GM21423 (cell line): Measurements from ENCODE around the gene GPX2.

Source experiments
- ATAC-seq: cut with Tn5 transposase; IDR thresholded peaks from one replicate; pipeline ENCODE4 v1.9.1; 2021; ENCODE audit warnings: mild to moderate bottlenecking, moderate library complexity; ENCODE audit not compliant: unreplicated experiment

Gene GPX2

GRCh38 chr14:64940336-64940910, 2.1 kb downstream of the GPX2 start:
- ATAC-seq = no peak

- no peak for ATAC-seq
These were observed 2.7 kb downstream of the GPX2 start for GRCh38 chr14:64939817-64940190.

GRCh38 chr14:64938972-64939816, 3.4 kb downstream of the GPX2 start:
- no peak for ATAC-seq

GRCh38 chr14:64937821-64938193, 4.7 kb downstream of the GPX2 start:
- no peak for ATAC-seq

- no peak for ATAC-seq
These were observed 5.2 kb downstream of the GPX2 start for GRCh38 chr14:64937171-64937820.

- no peak for ATAC-seq
These were observed 7.0 kb downstream of the GPX2 start for GRCh38 chr14:64935508-64935907.

GRCh38 chr14:64934338-64934929, 8.1 kb downstream of the GPX2 start:
- no peak for ATAC-seq

- ATAC-seq = no peak
These were observed 10.3 kb downstream of the GPX2 start for GRCh38 chr14:64932231-64932630.

GRCh38 chr14:64931123-64931522, 11.4 kb downstream of the GPX2 start:
- ATAC-seq = no peak

- ATAC-seq = no peak
These were observed 12.3 kb downstream of the GPX2 start for GRCh38 chr14:64930085-64930843.

- ATAC-seq = no peak
These were observed 13.6 kb downstream of the GPX2 start for GRCh38 chr14:64929014-64929359.

GRCh38 chr14:64928239-64929013, 14.1 kb downstream of the GPX2 start:
- peak; percentile 90 for ATAC-seq

- no peak for ATAC-seq
These were observed 15.5 kb downstream of the GPX2 start for GRCh38 chr14:64927031-64927430.

- no peak for ATAC-seq
These were observed 16.0 kb downstream of the GPX2 start for GRCh38 chr14:64926398-64926995.

GRCh38 chr14:64923015-64923414, 19.5 kb downstream of the GPX2 start:
- ATAC-seq = no peak

GRCh38 chr14:64920465-64920864, 22.1 kb downstream of the GPX2 start:
- no peak for ATAC-seq

- ATAC-seq = no peak
These were observed 22.9 kb downstream of the GPX2 start for GRCh38 chr14:64919618-64920017.

GRCh38 chr14:64919215-64919614, 23.3 kb downstream of the GPX2 start:
- no peak for ATAC-seq

GRCh38 chr14:64918216-64918615, 24.3 kb downstream of the GPX2 start:
- no peak for ATAC-seq

- no peak for ATAC-seq
These were observed 26.7 kb downstream of the GPX2 start for GRCh38 chr14:64915797-64916196.
